ENCODE measurements around the gene VPS37D.
"Not testable (repeated sequence)": the region's sequence is repeated elsewhere in the genome, so short reads cannot be mapped to it uniquely, and the experiment has no call there.

The VPS37D gene

GRCh38 chr7:73667344-73668102, at the start of gene VPS37D:
VPS37D (plus strand) TSS chr7:73667831; CDS start chr7:73667959, 128 bp downstream.
- Mint-ChIP-seq H3K27me3 (peaks cover 86% of the 10 kb centered on the region), H3K36me3 (no peaks in the 10 kb centered on the region), H3K4me3 (peak within 1 kb of the TSS; percentile 73), H3K9me3 (peaks cover 6% of the 10 kb centered on the region), H3K4me1 (peaks cover 11% of the 10 kb centered on the region), H3K27ac (peak within 1 kb of the TSS; percentile 61)
- CTCF ChIA-PET = interaction anchor here (1.0 to 2.6 kb wide), 2 partner anchors 60 to 64 kb away, joined by 6 to 8 read pairs; no protein-coding TSS in a partner anchor
- peak; percentile 95 for DNase-seq

- DNase-seq = no peak
- Mint-ChIP-seq H3K27me3 (peaks cover 73% of the 10 kb centered on the region), H3K4me3 (no peak overlapping the region), H3K36me3 (no peaks in the 10 kb centered on the region), H3K27ac (no peak overlapping the region), H3K9me3 (no peaks in the 10 kb centered on the region), H3K4me1 (peaks cover 1% of the 10 kb centered on the region)
- CTCF ChIA-PET = interaction anchor here (1.2 kb wide), 1 partner anchor 12 kb away, joined by 3 read pairs; no protein-coding TSS in a partner anchor
Observed at GRCh38 chr7:73618538-73618937, 49.1 kb upstream of the VPS37D start.

- not testable (repeated sequence) for H3K4me3 Mint-ChIP-seq, H3K4me1 Mint-ChIP-seq, H3K27ac Mint-ChIP-seq, H3K36me3 Mint-ChIP-seq, H3K9me3 Mint-ChIP-seq, DNase-seq
- H3K27me3 Mint-ChIP-seq = peaks cover 73% of the 10 kb centered on the region
- CTCF ChIA-PET = interaction anchor here (0.6 to 4.1 kb wide), 2 partner anchors 10 to 13 kb away, joined by 4 to 16 read pairs; no protein-coding TSS in a partner anchor
Observed at GRCh38 chr7:73619394-73619793, 48.2 kb upstream of the VPS37D start.

GRCh38 chr7:73621168-73622063, 46.2 kb upstream of the VPS37D start:
- Mint-ChIP-seq H3K27ac (no peak overlapping the region), H3K9me3 (no peaks in the 10 kb centered on the region), H3K4me3 (no peak overlapping the region), H3K4me1 (peaks cover 4% of the 10 kb centered on the region), H3K27me3 (peaks cover 81% of the 10 kb centered on the region), H3K36me3 (no peaks in the 10 kb centered on the region)
- DNase-seq = no peak
- CTCF ChIA-PET = interaction anchor here (1.1 to 4.1 kb wide), 2 partner anchors 12 to 15 kb away, joined by 6 to 16 read pairs; no protein-coding TSS in a partner anchor

- Mint-ChIP-seq H3K9me3 (no peaks in the 10 kb centered on the region), H3K36me3 (no peaks in the 10 kb centered on the region), H3K4me1 (peaks cover 4% of the 10 kb centered on the region), H3K4me3 (no peak overlapping the region), H3K27ac (no peak overlapping the region), H3K27me3 (peaks cover 92% of the 10 kb centered on the region)
- no peak for DNase-seq
- CTCF ChIA-PET = interaction anchor here (4.1 kb wide), 1 partner anchor 16 kb away, joined by 16 read pairs; no protein-coding TSS in a partner anchor
Observed at GRCh38 chr7:73622527-73622908, 45.1 kb upstream of the VPS37D start.

- Mint-ChIP-seq H3K4me1 (peaks cover 4% of the 10 kb centered on the region), H3K27ac (no peak overlapping the region), H3K36me3 (no peaks in the 10 kb centered on the region), H3K27me3 (peaks cover 94% of the 10 kb centered on the region), H3K9me3 (no peaks in the 10 kb centered on the region), H3K4me3 (no peak overlapping the region)
- CTCF ChIA-PET = interaction anchor here (4.1 kb wide), 1 partner anchor 16 kb away, joined by 16 read pairs; no protein-coding TSS in a partner anchor
- DNase-seq = no peak
Observed at GRCh38 chr7:73622909-73623797, 44.5 kb upstream of the VPS37D start.

GRCh38 chr7:73623798-73624668, 43.6 kb upstream of the VPS37D start, which contains the start of gene MLXIPL:
MLXIPL (minus strand) TSS chr7:73624522; CDS start chr7:73624492, 30 bp downstream.
- peak; percentile 75 for DNase-seq
- H3K4me1 Mint-ChIP-seq = peaks cover 4% of the 10 kb centered on the region
- no peak within 1 kb of the TSS for H3K4me3 Mint-ChIP-seq
- no peaks in the 10 kb centered on the region for H3K36me3 Mint-ChIP-seq
- H3K9me3 Mint-ChIP-seq = no peaks in the 10 kb centered on the region
- CTCF ChIA-PET = interaction anchor here (1.1 to 1.8 kb wide), 3 partner anchors 16 to 111 kb away, joined by 3 to 4 read pairs (median 3); no protein-coding TSS in a partner anchor
- H3K27ac Mint-ChIP-seq = no peak within 1 kb of the TSS
- H3K27me3 Mint-ChIP-seq = peaks cover 95% of the 10 kb centered on the region

GRCh38 chr7:73624669-73625001, 43.0 kb upstream of the VPS37D start:
- peaks cover 4% of the 10 kb centered on the region for H3K4me1 Mint-ChIP-seq
- peaks cover 95% of the 10 kb centered on the region for H3K27me3 Mint-ChIP-seq
- no peak overlapping the region for H3K4me3 Mint-ChIP-seq
- CTCF ChIA-PET = interaction anchor here (1.1 to 1.8 kb wide), 3 partner anchors 17 to 110 kb away, joined by 3 to 4 read pairs (median 3); no protein-coding TSS in a partner anchor
- H3K9me3 Mint-ChIP-seq = no peaks in the 10 kb centered on the region
- no peaks in the 10 kb centered on the region for H3K36me3 Mint-ChIP-seq
- H3K27ac Mint-ChIP-seq = no peak overlapping the region
- DNase-seq = no peak

GRCh38 chr7:73625276-73625675, 42.4 kb upstream of the VPS37D start:
- CTCF ChIA-PET = interaction anchor here (1.4 to 1.8 kb wide), 2 partner anchors 17 to 109 kb away, joined by 3 to 4 read pairs; no protein-coding TSS in a partner anchor
- Mint-ChIP-seq H3K9me3 (no peaks in the 10 kb centered on the region), H3K27ac (no peak overlapping the region), H3K36me3 (no peaks in the 10 kb centered on the region), H3K4me1 (peaks cover 4% of the 10 kb centered on the region), H3K27me3 (peaks cover 91% of the 10 kb centered on the region), H3K4me3 (no peak overlapping the region)
- DNase-seq = no peak

GRCh38 chr7:73626814-73627213, 40.8 kb upstream of the VPS37D start:
- H3K36me3 Mint-ChIP-seq = no peaks in the 10 kb centered on the region
- no peak overlapping the region for H3K27ac Mint-ChIP-seq

GRCh38 chr7:73628504-73628903, 39.1 kb upstream of the VPS37D start:
- H3K4me1 Mint-ChIP-seq = peaks cover 3% of the 10 kb centered on the region
- no peak overlapping the region for H3K27ac Mint-ChIP-seq
- CTCF ChIA-PET = interaction anchor here (1.2 to 1.7 kb wide), 4 partner anchors 18 to 104 kb away, joined by 3 to 8 read pairs (median 6); no protein-coding TSS in a partner anchor
- no peak overlapping the region for H3K4me3 Mint-ChIP-seq
- peaks cover 82% of the 10 kb centered on the region for H3K27me3 Mint-ChIP-seq
- no peak for DNase-seq
- H3K9me3 Mint-ChIP-seq = no peaks in the 10 kb centered on the region
- H3K36me3 Mint-ChIP-seq = no peaks in the 10 kb centered on the region

More at GRCh38 chr7:73626814-73627213, 40.8 kb upstream of the VPS37D start:
- CTCF ChIA-PET = interaction anchor here (0.6 to 1.2 kb wide), 3 partner anchors 47 to 108 kb away, joined by 3 to 4 read pairs (median 3); no protein-coding TSS in a partner anchor
- DNase-seq = no peak
- Mint-ChIP-seq H3K4me3 (no peak overlapping the region), H3K4me1 (peaks cover 4% of the 10 kb centered on the region), H3K27me3 (peaks cover 86% of the 10 kb centered on the region), H3K9me3 (no peaks in the 10 kb centered on the region)

GRCh38 chr7:73631558-73631957, 36.1 kb upstream of the VPS37D start:
- Mint-ChIP-seq H3K36me3 (no peaks in the 10 kb centered on the region), H3K4me1 (no peaks in the 10 kb centered on the region), H3K27ac (no peak overlapping the region), H3K4me3 (no peak overlapping the region), H3K9me3 (no peaks in the 10 kb centered on the region), H3K27me3 (peaks cover 70% of the 10 kb centered on the region)
- no peak for DNase-seq
- CTCF ChIA-PET = no interaction called here
